Activated CD8-positive, alpha-beta memory T cell treated with anti-CD3 and anti-CD28 coated beads, Interleukin-2, amount 50 U/mL, for 48 hours (primary cell): ENCODE data around the gene ANO2.
"Not testable (repeated sequence)": the region's sequence is repeated elsewhere in the genome, so short reads cannot be mapped to it uniquely, and the experiment has no call there.

ENCODE experiments used
- DNase-seq: peaks from one replicate; pipeline ENCODE4 v3.0.0-alpha.2; 2020

The ANO2 gene

GRCh38 chr12:5715021-5715420 is 230.0 kb downstream of the ANO2 start:
- DNase-seq = no peak

- no peak for DNase-seq
These were observed 231.4 kb downstream of the ANO2 start for GRCh38 chr12:5713599-5714081.

- DNase-seq = no peak
These were observed 234.7 kb downstream of the ANO2 start for GRCh38 chr12:5710260-5710878.

DNA sequence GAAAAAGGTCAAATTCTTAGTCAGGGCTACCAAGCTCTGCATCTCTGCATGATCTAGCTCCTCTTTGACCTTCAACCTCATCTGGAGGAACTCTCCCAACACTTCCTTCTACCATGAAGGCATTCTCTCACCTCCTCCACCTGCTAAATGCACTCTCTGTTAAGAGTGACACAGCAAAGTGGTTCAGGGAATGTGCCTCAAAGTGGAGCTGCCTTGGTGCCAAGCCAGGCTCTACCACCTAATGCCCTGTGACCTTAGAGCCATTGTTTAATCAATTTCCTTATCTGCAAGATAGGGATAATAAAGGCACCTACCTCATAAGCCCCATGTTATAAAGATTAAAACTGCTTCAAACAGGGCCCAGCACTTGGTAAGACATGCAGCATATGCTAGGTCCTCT is 236.7 kb downstream of the ANO2 start:
- no peak for DNase-seq

DNA sequence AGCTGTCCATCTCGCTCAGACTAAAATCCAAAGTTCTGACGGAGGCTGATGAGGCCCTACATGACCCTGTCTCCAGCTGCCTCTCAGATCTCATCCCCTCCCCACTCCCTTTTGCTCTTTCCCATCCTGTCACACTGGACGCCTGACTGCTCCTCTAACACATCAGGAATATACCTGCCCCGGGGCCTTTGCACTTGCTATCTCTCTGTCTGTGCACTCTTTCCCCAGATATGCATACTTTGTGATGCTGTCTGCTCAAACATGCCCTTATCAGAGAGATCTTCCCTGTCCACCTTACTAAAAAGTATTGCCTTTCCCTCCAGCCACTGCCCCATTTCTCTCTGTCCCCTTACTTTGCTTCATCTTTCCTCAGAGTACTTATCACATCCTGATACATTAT is 238.8 kb downstream of the ANO2 start:
- no peak for DNase-seq

GRCh38 chr12:5705791-5706190 is 239.3 kb downstream of the ANO2 start:
- DNase-seq = no peak

DNA sequence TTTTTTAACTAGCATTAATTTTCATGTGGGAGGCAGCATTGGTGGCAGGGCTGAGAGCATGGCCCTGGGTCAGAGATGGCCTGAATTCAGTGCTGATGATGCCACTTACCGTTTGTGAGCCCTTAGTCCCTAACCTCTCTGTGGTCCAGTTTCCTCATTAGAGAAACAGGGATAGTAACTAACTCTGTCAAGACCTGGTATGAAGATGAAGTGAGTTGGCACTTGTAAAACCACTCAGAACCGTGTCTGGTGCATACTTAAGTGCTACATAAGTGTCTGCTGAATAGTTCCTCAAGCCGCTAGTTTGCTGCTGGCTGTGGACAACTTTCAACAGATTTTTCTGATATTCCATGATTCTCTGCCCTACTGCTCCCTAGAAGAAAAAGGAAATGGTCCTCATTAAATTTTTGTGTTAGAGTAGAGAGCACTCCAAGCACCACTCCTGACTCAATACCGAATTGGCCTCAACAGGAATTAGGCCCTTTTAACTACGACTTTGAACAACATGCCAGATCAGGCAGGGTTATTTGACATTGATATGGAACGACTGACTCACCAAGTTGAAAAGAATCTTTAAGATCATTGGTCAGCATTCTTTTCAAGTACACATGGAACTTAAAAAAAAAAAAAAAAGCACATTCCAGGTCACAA is 250.2 kb downstream of the ANO2 start:
- no peak for DNase-seq

GRCh38 chr12:5692850-5693249 is 252.2 kb downstream of the ANO2 start:
- no peak for DNase-seq

- no peak for DNase-seq
These were observed 253.1 kb downstream of the ANO2 start for GRCh38 chr12:5691943-5692342.

- no peak for DNase-seq
These were observed 254.8 kb downstream of the ANO2 start for GRCh38 chr12:5690240-5690639.

GRCh38 chr12:5689773-5690172 is 255.3 kb downstream of the ANO2 start:
- DNase-seq = no peak

- no peak for DNase-seq
These were observed 256.8 kb downstream of the ANO2 start for GRCh38 chr12:5688226-5688625.

DNA sequence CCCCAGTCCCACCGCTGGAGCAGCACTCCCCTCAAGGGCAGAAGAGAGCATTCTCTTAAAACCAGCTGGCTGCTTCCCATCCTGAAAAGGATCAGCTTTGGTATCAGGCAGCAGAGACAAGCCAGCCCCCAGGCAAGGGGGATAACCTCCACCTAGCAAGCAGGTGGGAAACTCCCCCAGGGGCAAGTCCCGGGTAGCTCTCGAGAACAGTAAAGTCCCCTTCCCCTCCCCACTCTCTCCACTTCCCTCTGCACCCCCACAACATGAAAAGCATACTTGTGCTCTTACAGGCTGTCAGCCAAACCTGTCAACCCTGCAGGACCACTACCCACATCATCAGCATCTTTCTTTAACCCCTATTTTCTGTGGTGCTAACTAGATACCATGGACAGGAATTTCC is 259.1 kb downstream of the ANO2 start:
- no peak for DNase-seq

- DNase-seq = no peak
These were observed 260.1 kb downstream of the ANO2 start for GRCh38 chr12:5684989-5685388.

DNA sequence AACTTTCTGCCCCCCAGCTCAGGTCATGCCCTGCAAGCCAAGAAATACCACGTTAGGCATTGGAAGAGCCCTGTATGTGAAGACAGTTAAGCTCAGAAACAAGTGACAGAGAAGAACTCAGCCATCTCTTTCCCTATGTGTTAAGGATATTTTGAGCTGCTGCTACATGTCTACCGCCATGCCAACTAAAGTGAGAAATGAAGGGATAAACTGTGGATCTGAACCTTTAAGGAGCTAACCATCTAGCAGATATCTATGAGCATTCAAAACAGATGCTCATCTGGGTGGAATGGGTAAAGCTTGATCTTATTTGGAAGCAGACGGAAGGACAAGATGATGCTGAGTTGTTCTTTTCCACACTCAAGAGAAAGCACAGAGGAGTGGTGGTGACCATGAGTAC is 262.5 kb downstream of the ANO2 start:
- no peak for DNase-seq

DNA sequence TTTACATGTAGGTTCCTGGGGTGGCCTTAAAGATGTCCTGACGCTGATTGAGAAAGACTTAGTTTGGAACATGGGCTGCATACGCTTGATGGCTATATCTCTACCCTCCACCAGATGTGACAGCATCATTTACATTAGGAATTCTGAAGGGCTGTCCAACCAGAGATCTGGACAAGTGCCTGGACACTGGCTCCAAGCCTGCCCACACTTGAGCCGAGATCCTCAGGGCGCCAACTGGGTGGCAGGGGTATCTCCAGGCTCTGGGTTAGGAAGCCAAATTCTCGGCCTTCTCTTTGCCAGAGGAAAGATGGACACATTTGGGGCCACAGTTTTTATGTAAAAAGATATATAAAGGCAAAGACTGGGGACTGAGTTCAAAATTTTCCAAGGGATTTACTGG is 266.9 kb downstream of the ANO2 start:
- no peak for DNase-seq

DNA sequence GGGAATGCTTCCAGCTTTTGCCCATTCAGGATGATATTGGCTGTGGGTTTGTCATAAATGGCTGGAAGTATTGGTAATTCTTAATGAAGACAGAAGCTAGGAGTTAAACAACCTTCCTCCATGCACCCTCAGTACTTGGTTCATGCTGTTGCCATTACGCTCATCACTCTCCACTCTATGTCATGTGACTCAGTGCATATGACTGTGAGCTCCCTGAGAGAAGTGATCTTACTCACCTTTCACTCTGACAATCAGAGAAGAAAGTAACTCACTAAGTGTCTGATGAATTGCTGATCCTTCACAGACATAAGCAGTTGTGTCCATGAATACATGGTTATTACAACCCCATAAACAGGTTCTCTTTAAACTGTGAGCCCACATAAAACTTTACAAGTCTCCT is 275.4 kb downstream of the ANO2 start:
- DNase-seq = not testable (repeated sequence)

DNA sequence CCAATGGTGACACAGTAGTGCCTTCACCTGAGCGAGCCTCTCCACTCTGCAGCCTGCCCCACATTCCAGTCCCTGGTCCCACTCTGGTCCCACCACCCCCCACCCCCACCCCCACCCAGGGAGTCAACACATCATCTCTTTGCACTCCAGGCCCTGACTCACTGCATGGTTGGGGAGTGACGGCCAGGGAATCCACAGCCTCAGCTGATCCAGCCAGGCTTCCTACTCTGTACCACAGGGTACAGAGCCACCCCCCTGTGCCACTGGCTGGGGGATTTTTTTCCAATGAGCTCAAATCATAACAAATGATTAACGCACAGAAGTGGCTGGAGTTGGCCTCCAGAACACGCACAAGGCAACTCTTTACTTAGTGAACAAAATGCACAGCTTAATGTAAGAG is 279.4 kb downstream of the ANO2 start:
- DNase-seq = no peak

GRCh38 chr12:5661811-5662210 is 283.2 kb downstream of the ANO2 start:
- DNase-seq = no peak

DNA sequence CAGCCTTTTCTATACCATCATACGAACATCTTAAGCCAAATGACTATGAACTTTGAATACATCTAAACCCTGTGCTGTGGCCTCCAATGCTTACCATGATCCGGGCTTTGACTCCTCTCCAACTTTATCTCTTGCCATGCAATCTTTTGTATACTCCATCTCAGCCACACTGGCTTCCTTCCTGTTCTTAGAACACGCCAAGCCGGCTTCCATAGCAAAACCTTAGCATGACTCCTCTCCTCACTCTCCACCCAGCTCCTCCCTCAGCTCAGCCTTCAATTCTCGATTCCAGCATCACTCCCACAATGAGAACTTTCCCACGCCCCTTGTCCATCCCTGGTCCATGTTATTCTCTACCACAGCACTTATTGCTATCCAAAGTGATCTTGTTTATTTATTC is 284.8 kb downstream of the ANO2 start:
- DNase-seq = no peak

- not testable (repeated sequence) for DNase-seq
These were observed 286.6 kb downstream of the ANO2 start for GRCh38 chr12:5658339-5658941.

- DNase-seq = no peak
These were observed 288.2 kb downstream of the ANO2 start for GRCh38 chr12:5656836-5657235.

GRCh38 chr12:5655120-5655519 is 289.9 kb downstream of the ANO2 start:
- no peak for DNase-seq

DNA sequence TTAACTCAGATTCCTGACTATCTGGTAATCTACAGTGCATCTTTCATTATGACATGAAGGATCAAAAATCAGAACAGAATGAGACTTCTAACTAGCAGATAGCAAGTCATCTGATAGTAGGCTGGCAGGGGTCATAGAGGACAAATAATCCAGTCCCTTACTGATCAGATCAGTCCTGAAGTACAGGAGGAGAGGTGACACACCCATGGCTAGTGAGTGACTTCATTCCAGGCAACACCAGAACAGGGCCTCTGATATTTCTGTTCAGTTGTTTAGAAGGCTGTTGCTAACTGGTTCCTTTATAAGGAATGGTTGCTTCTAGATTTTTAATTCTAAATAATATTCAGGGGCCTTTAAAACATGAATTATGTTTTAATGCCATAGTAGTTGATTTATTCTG is 291.0 kb downstream of the ANO2 start:
- no peak for DNase-seq
